ENCODE data around the gene CHRND.

CHRND gene

GRCh38 chr2:232504438-232504837, 21.5 kb upstream of the CHRND start:
- DNase-seq = no peak

- no peak for DNase-seq
Observed at GRCh38 chr2:232505856-232506255, 20.1 kb upstream of the CHRND start.

GRCh38 chr2:232506709-232507108, 19.3 kb upstream of the CHRND start:
- no peak for DNase-seq

- no peak for DNase-seq
Observed at GRCh38 chr2:232508251-232508650, 17.7 kb upstream of the CHRND start.

- no peak for DNase-seq
Observed at GRCh38 chr2:232511336-232511890, 14.5 kb upstream of the CHRND start.

- DNase-seq = no peak
Observed at GRCh38 chr2:232512602-232513001, 13.4 kb upstream of the CHRND start.

GRCh38 chr2:232513353-232513752, 12.6 kb upstream of the CHRND start:
- DNase-seq = no peak

GRCh38 chr2:232515639-232516038, 10.3 kb upstream of the CHRND start:
- DNase-seq = no peak

GRCh38 chr2:232516551-232516950, 9.4 kb upstream of the CHRND start:
- no peak for DNase-seq

- no peak for DNase-seq
Observed at GRCh38 chr2:232518844-232519243, 7.1 kb upstream of the CHRND start.

GRCh38 chr2:232519581-232520438, 6.2 kb upstream of the CHRND start, which contains the start of gene PRSS56:
PRSS56 (plus strand) TSS chr2:232520388; CDS start chr2:232520599, 211 bp downstream.
- no peak for DNase-seq

GRCh38 chr2:232520489-232520888, 5.5 kb upstream of the CHRND start:
- no peak for DNase-seq

GRCh38 chr2:232521098-232521497, 4.9 kb upstream of the CHRND start:
- DNase-seq = no peak

GRCh38 chr2:232521959-232522622, 3.9 kb upstream of the CHRND start:
- DNase-seq = peak; percentile 91

- no peak for DNase-seq
Observed at GRCh38 chr2:232522623-232523401, 3.1 kb upstream of the CHRND start.

GRCh38 chr2:232523402-232523681, 2.6 kb upstream of the CHRND start:
- DNase-seq = no peak

GRCh38 chr2:232523682-232524597, 2.0 kb upstream of the CHRND start:
- peak; percentile 75 for DNase-seq

- DNase-seq = no peak
Observed at GRCh38 chr2:232524771-232525170, 1.2 kb upstream of the CHRND start.

- no peak for DNase-seq
Observed at GRCh38 chr2:232525199-232525598, 761 bp upstream of the CHRND start.

GRCh38 chr2:232526372-232526941, 497 bp downstream of the CHRND start:
- no peak for DNase-seq

GRCh38 chr2:232527905-232528470, 2.0 kb downstream of the CHRND start:
- DNase-seq = no peak
